Lung microvascular endothelial cell (primary cell): Measurements from ENCODE around the gene GLRX3. TPM values are rescaled to one million over a fixed set of nuclear protein-coding genes. Genes with fewer than 3 reads are reported as not detected.
"Not testable (repeated sequence)": the region's sequence is repeated elsewhere in the genome, so short reads cannot be mapped to it uniquely, and the experiment has no call there.

Experiments
- DNase-seq, 2 donors: peaks; one replicate each; pipeline versions ENCODE4 v3.0.0 to v3.0.0-alpha.2; 2010; ENCODE audit warnings: low read depth in 2 of 2
- total RNA-seq: library from RNA; depleted of rRNA; stranded (reverse); fragments of >200 nt; gene quantifications from 2 replicates; pipeline ENCODE4 v1.2.1, GENCODE V29; 2014

Gene GLRX3
- total RNA-seq: 47.2 and 53.8 TPM in 2 replicates

DNA sequence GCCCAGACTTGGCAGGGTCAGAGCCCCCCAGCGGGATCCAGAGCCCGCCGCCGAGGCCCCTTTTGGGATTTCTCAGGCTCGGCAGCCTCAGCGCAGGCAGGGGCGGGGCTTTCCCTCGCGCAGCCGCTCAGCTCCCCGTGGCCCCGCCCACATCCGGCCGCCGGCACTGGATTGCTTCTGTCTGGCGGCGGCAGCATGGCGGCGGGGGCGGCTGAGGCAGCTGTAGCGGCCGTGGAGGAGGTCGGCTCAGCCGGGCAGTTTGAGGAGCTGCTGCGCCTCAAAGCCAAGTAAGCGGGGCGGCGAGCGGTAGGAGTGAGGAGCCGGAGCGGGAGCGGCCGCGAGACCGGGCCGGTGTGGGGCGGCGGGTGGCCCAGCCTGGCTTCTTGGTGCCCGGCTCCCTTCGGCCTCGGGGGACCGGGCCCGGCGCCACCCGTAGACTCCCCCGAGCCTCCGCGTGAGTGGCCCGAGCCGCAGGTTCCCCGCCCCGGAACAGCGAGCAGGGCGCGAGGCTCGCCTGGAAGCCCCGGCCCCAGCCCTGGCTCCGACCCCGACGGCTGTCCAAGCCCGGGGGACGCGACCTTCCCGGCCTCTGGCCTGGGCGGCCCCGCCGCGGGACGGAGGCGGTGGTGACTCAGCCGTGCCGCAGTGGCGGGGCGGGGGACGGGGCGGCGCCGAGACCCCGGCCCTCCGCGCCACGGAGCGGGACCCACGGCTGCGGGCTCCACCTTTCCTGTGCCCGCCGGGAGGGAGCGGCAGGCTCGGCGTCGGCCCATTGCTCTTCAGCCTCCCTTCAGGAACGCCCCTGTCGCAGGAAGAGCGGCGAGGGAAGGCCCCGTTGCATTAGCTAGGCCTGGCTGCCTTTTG, at the start of gene GLRX3:
Gene GLRX3 (plus strand): TSS at position 166 of the 864 bp plus-strand sequence. CDS start 30 bp downstream, at position 196.
- DNase-seq: peak; percentile 86 to 90

- not testable (repeated sequence) for DNase-seq
These were observed 45.6 kb upstream of the GLRX3 start for GRCh38 chr10:130090565-130090964.

- DNase-seq: no peak
These were observed 36.8 kb upstream of the GLRX3 start for GRCh38 chr10:130099344-130099743.

GRCh38 chr10:130105724-130106123, 30.5 kb upstream of the GLRX3 start:
- DNase-seq: no peak

DNA sequence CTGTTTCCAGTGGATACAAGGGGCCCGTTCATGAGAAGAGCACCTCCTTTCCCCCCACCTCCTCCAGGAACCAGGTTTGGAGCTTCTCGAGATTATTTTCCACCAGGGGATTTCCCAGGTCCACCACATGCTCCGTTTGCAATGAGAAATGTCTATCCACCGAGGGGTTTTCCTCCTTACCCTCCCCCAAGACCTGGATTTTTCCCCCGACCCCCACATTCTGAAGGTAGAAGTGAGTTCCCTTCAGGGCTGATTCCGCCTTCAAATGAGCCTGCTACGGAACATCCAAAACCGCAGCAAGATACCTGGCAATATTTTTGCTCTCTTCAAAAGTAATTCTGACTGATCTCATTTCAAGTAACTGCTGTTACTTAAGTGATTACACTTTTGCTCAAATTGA, 28.0 kb upstream of the GLRX3 start:
- DNase-seq: not testable (repeated sequence)

- no peak for DNase-seq
These were observed 27.1 kb upstream of the GLRX3 start for GRCh38 chr10:130108934-130109604.

DNA sequence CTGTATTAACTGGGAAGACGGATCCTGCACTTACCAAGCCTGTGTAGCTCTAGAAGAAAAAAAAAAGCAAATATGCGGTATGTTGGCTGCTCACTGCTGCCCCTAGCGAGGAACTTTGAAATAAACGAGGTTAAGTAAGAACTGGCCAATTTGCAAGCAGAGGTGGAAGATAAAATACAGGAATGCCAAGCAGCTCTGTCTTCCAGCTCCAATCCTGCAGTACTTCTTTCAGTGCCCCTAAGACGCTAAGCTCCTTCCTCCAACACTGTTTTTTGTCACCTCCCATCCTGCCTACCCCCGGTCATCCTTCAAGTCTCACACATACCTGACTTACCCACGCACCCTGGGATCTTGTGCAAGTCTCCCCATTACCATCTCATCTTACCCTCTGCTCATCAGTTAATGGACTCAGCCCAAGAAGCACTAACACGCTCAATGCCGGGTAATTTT, 26.4 kb upstream of the GLRX3 start:
- peak; percentile 84 to 88 for DNase-seq

DNA sequence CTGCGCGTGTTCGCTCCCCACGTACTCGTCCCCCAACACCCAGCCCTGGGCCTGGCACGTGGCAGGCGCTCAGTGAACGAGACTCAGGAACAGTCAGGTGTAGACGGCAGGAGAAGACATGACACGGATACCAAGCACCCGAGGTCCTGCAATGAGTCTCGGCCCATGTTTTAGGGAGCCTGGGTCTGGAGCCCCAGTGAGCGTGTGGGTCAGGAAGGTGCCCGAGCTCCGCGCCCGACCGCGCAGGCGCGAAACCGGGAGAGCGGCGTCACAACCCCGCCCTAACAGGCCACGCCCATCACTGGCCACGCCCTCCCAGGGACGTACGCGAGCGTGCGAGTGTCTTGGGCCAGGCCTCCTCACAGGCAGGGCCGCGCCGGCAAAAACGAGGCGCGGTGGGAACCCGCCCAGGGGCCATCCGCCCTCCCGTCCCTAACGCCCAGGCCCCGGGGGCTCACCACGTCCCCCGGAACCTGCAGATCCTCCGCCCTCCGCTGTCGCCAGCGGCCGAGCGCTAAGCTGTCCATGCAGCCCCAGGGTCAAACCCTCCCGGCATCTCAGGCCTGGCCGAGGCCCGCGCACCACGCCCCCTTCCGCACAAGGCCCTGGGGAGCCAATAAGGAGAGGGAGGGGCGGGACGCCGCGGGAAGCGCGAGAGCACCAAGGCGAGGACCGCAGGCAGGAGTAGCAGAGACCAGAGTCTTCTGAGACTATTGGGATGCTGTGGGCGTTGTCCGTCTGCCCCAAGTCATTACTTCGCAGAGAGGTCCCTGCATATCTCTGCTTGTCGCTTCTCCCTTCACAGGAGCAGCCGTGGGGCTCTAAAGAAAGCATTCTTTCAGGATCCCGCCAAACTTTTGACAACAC, 25.7 kb upstream of the GLRX3 start, which contains the start of gene C10orf143:
Gene C10orf143 (minus strand): TSS at position 585 of the 867 bp plus-strand sequence. CDS start 58 bp downstream, at position 527.
- peak; percentile 97 to 99 for DNase-seq

DNA sequence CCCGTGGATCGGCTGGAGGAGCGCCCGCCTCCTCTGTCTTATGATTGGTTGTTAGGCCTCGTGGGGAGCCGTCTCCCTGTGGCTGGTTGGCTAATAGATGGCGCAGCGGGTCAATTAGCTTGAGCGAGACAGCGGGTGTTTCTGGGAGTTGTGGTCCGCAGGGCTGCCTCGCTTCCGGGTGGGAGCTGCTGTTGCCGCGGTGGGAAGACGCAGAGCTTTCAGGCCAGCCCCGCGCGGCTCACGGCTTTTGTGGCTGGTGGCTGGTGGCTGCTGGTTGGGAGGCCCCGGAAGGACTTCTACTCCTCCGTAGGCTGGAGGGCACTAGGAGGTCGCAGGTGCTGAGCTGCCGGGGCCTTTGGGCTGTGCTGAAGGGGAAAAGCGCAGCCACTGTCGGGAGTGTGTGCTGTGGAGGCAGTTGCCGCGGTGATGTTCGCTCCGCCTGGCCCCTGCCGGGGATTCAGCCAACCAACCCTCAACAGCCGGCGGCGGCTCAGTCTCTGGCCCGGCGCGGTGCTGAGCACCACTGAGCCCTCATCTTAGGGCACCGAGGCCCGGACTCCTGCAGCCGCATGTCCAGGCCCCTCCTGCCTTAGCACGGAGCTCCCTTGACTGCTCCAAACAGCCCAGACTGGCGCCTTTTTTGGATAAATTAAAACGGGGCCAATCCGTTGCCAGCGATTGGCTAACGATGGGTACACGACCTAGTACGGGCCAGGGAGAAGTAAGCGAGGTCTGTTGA, 24.9 kb upstream of the GLRX3 start:
- DNase-seq: peak; percentile 98 to 99

DNA sequence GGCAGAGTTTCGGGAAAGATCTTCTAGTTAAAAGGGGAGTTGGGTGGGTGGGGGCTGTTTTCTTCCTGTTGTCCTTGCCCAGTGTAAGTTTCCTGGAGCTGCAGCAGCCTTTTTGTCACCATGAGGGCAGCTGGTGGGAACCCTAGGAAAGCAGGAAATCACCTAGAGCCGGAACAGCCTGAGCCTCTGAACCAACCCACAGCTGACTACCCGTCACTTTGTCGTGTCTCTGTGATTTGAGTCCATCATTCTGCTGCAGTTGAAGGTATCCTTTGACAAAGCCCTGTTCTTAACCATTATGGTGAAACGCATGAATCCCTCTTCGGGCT, 24.4 kb upstream of the GLRX3 start:
- no peak for DNase-seq

- DNase-seq: no peak
These were observed 23.4 kb upstream of the GLRX3 start for GRCh38 chr10:130112821-130113220.

- not testable (repeated sequence) for DNase-seq
These were observed 19.2 kb upstream of the GLRX3 start for GRCh38 chr10:130116942-130117341.

DNA sequence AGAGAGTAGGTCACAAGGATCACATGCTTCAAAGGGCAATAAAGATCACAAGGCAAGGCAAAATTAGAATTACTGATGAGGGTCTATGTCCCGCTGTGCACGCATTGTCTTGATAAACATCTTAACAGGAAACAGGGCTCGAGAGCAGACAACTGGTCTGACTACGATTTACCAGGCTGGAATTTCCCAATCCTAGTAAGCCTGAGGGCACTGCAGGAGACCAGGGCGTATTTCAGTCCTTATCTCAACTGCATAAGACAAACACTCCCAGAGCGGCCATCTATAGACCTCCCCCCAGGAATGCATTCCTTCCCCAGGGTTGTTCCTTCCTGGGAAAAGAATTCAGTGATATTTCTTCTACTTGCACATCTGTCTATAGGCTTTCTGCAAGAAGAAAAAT, 18.7 kb upstream of the GLRX3 start:
- DNase-seq: not testable (repeated sequence)

DNA sequence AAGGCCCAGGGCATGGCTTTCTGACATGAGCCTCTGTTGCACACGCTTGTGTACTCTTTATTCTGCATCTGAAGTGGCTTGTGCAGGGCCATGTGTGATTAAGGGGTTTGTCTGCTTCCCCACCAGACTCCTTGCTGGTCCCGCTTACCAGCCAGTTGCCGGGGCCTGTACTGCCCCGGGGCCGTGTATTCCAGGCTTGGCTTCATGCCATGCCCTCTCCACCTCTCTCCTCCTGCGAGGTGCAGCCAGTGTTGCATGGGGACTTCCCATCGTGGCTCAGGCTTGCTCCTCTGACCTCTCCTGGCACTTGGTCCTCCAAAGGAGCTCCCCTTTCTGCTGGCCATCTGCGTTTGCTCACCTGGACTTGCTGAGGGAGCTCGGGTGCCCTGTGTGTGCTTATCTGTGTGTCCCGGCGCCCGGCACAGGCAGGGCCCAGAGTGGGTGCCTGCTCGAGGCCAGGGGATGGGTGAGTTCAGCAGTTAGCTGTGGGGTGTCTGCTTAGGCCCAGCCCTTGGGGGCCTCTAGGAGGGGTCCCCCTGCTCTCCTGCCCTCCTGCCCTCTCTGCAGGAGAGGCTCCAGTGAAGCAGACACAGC, 14.6 kb upstream of the GLRX3 start:
- DNase-seq: no peak

- peak; percentile 73 to 77 for DNase-seq
These were observed 8.7 kb upstream of the GLRX3 start for GRCh38 chr10:130127364-130128061.

DNA sequence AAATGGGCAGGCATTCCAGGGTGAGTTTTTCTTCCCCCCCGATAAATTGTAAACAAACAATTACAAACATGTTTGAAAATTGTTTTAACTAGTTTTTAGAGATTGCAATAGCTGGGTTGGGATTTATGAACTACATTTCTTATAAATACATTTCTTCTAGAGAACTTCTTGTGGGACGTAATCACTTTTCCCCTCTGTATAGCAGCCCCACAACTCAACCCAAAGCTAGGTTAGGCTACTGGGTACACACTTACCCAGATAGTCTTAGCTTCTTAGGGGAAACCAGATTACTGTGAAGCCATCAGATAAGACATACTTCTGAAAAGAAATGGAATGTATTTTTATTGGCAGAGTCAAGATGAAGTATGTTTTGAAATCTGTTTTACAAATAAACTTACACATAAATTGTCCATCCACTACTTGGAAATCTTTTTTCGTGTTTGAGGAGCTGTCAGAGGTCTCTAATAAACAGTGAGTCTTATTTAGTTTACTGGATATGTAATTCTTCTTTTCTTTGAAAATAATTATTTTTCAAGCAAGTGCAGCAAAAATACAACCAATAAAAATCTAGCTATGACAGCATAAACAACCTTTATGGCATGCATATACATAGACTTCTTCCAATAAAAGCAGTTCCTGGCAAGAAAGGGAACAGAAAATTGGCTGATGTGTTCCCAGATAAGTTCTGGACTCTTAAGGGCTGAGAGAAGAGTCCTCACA, 8.0 kb upstream of the GLRX3 start:
- no peak for DNase-seq

- no peak for DNase-seq
These were observed 7.3 kb upstream of the GLRX3 start for GRCh38 chr10:130128922-130129321.

- no peak for DNase-seq
These were observed 440 bp upstream of the GLRX3 start for GRCh38 chr10:130135676-130136225.

GRCh38 chr10:130137090-130137448, 878 bp downstream of the GLRX3 start:
- DNase-seq: peak; percentile 47 to 51
